CD14-positive monocyte (primary cell): Measurements from ENCODE around the gene EFCAB5. TPM values are rescaled to one million over a fixed set of nuclear protein-coding genes. Genes with fewer than 3 reads are reported as not detected.
A peak's percentile ranks its signal among the peaks of the same experiment; 100 is the strongest.
"Not testable (repeated sequence)": the region's sequence is repeated elsewhere in the genome, so short reads cannot be mapped to it uniquely, and the experiment has no call there.

ENCODE experiments used
- DNase-seq, 3 donors: peaks; one replicate each; pipeline ENCODE4 v3.0.0-alpha.2; 2011 to 2022
- H2AFZ ChIP-seq: 2 replicates; pipeline ENCODE4 v1.6.0; 2012; ENCODE audit warnings: mild to moderate bottlenecking, low read depth, low read length, inconsistent platforms; ENCODE audit not compliant: insufficient read depth, poor library complexity, severe bottlenecking
- H3K27ac ChIP-seq, 2 donors: 1 replicate in 1 of 2; 2 replicates in 1 of 2; pipeline ENCODE4 v1.5.1; 2012 to 2013; ENCODE audit warnings: low read length in 2 of 2, control low read depth in 1 of 2, inconsistent platforms in 1 of 2, low read depth in 1 of 2, mild to moderate bottlenecking in 1 of 2
- H3K27me3 ChIP-seq, 2 donors: one replicate each; pipeline versions ENCODE4 v1.6.0 to v1.6.1; 2011 to 2013; ENCODE audit warnings: low read length in 2 of 2; ENCODE audit not compliant: control insufficient read depth in 2 of 2, insufficient read depth in 2 of 2
- H3K36me3 ChIP-seq, 2 donors: replicated peaks in 1 of 2; 1 replicate in 1 of 2; 2 replicates in 1 of 2; pipeline versions ENCODE4 v1.5.1 to v1.6.1; 2012 to 2013; ENCODE audit warnings: low read length in 2 of 2, control low read depth in 1 of 2, inconsistent platforms in 1 of 2, mild to moderate bottlenecking in 1 of 2; ENCODE audit not compliant: insufficient read depth in 2 of 2, control insufficient read depth in 1 of 2
- H3K4me1 ChIP-seq, 2 donors: 1 replicate in 1 of 2; 2 replicates in 1 of 2; pipeline versions ENCODE4 v1.5.1 to v1.6.1; 2012 to 2013; ENCODE audit warnings: low read length in 2 of 2, control low read depth in 1 of 2, inconsistent platforms in 1 of 2, mild to moderate bottlenecking in 1 of 2, moderate library complexity in 1 of 2; ENCODE audit not compliant: insufficient read depth in 2 of 2, control insufficient read depth in 1 of 2
- H3K4me2 ChIP-seq: replicated peaks from 2 replicates; pipeline ENCODE3; 2012; ENCODE audit warnings: low read length, moderate library complexity, mild to moderate bottlenecking; ENCODE audit not compliant: poor library complexity, severe bottlenecking; ENCODE audit errors: extremely low read depth
- H3K4me3 ChIP-seq, 3 experiments: fragments of 200-600 bp in 1 of 3; sonication (generic) in 1 of 3; replicated peaks in 1 of 3; 1 replicate in 2 of 3; 2 replicates in 1 of 3; pipeline ENCODE4 v1.5.1; 2011 to 2013; ENCODE audit warnings: low read length in 3 of 3, mild to moderate bottlenecking in 3 of 3, control low read depth in 2 of 3, low read depth in 2 of 3, inconsistent platforms in 1 of 3, moderate library complexity in 1 of 3
- H3K79me2 ChIP-seq: 2 replicates; pipeline ENCODE4 v1.6.0; 2012; ENCODE audit warnings: mild to moderate bottlenecking, control low read depth, inconsistent platforms, low read length, moderate library complexity; ENCODE audit not compliant: insufficient read depth
- H3K9ac ChIP-seq: 2 replicates; pipeline ENCODE4 v1.6.0; 2017; ENCODE audit warnings: low read length, mild to moderate bottlenecking; ENCODE audit not compliant: insufficient read depth, poor library complexity, severe bottlenecking
- H3K9me3 ChIP-seq, 2 donors: replicated peaks in 1 of 2; 1 replicate in 1 of 2; 2 replicates in 1 of 2; pipeline versions ENCODE4 v1.5.1 to v1.6.1; 2012 to 2013; ENCODE audit warnings: low read length in 2 of 2, control low read depth in 1 of 2; ENCODE audit not compliant: control insufficient read depth in 1 of 2, insufficient read depth in 1 of 2
- H4K20me1 ChIP-seq: 2 replicates; pipeline ENCODE4 v1.6.0; 2012; ENCODE audit warnings: mild to moderate bottlenecking, low read length, control low read depth, moderate library complexity; ENCODE audit not compliant: insufficient read depth
- H3K27ac Mint-ChIP-seq, 7 donors: one replicate each; pipeline ENCODE4 v1.8.0; 2020; ENCODE audit warnings: mild to moderate bottlenecking in 7 of 7, mixed read lengths in 7 of 7, moderate library complexity in 6 of 7, inconsistent platforms in 2 of 7
- H3K27me3 Mint-ChIP-seq, 3 donors: one replicate each; pipeline ENCODE4 v1.8.0; 2021 to 2022; ENCODE audit warnings: low read depth in 3 of 3, mild to moderate bottlenecking in 3 of 3, mixed read lengths in 3 of 3, moderate library complexity in 3 of 3, inconsistent platforms in 1 of 3
- H3K36me3 Mint-ChIP-seq, 2 donors: one replicate each; pipeline ENCODE4 v1.8.0; 2020; ENCODE audit warnings: mixed read lengths in 2 of 2, inconsistent platforms in 1 of 2, mild to moderate bottlenecking in 1 of 2
- H3K4me1 Mint-ChIP-seq: one replicate; pipeline ENCODE4 v1.8.0; 2020; ENCODE audit warnings: mild to moderate bottlenecking, mixed read lengths
- H3K4me3 Mint-ChIP-seq, 2 donors: one replicate each; pipeline ENCODE4 v1.8.0; 2020; ENCODE audit warnings: mild to moderate bottlenecking in 2 of 2, mixed read lengths in 2 of 2, moderate library complexity in 1 of 2
- H3K9me3 Mint-ChIP-seq, 7 donors: one replicate each; pipeline ENCODE4 v1.8.0; 2020 to 2022; ENCODE audit warnings: mixed read lengths in 7 of 7, mild to moderate bottlenecking in 6 of 7, moderate library complexity in 6 of 7, inconsistent platforms in 2 of 7
- WGBS: methylation state at CpG from one replicate; pipeline ENCODE4 v1.1.5; 2013; ENCODE audit warnings: missing lambda C conversion rate; ENCODE audit not compliant: insufficient coverage; 5-methylcytosine and 5-hydroxymethylcytosine counted together
- intact Hi-C, 2 donors: fragments of 100-400 bp; cut with micrococcal nuclease; formaldehyde crosslinking; loops; one replicate each; pipeline versions ENCODE4 v1.15.0 to v1.15.1; 2023
- polyA plus RNA-seq, 3 donors: library from polyadenylated mRNA; depleted of rRNA in 1 of 3; unstranded in 2 of 3; stranded (reverse) in 1 of 3; fragments of 300-500 nt in 2 of 3; fragments of >200 nt in 1 of 3; fragmentation: Illumina TruSeq in 2 of 3; gene quantifications; 1 replicate in 2 of 3; 2 replicates in 1 of 3; pipeline ENCODE4 v1.2.3, GENCODE V29; 2012 to 2021
- TF ChIP-seq, protein P1 (sequence below): fragments of 200-600 bp; IDR thresholded peaks from one replicate; pipeline ENCODE4 v1.8.0; 2022; ENCODE audit warnings: antibody characterized with exemption, mild to moderate bottlenecking

EFCAB5 gene
- polyA plus RNA-seq, 3 donors: 0.04 TPM; not detected in 2

DNA sequence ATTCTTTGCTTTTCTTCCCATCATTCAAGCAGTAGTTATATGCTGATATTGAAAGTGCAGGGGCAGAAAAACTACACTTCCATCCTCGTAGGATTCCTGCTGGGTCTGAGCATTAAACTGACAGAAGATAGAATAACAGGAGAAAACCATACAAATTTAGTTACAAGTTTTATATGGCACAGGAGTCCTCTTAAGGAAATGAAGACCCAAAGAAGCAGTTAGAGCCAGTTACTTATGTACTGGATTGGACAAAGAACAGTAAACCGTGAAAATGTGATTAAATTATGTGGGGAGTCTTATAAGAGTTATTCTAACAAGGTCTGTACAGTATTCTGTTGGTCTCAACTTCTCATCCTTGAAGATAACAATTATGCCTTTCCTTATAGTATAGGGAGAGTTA lies 93.9 kb downstream of the EFCAB5 start:
- Histone ChIP-seq H3K27ac (no peak overlapping the region), H3K4me1 (peaks cover 7 to 8% of the 10 kb centered on the region in 2 donors), H3K4me2 (no peak overlapping the region), H3K79me2 (no peaks in the 10 kb centered on the region), H3K9me3 (peaks cover 0 to 2% of the 10 kb centered on the region in 2 donors), H3K27me3 (no peaks in the 10 kb centered on the region), H3K4me3 (no peak overlapping the region), H4K20me1 (no peaks in the 10 kb centered on the region), H3K9ac (no peak overlapping the region), H2AFZ (no peak overlapping the region), H3K36me3 (no peaks in the 10 kb centered on the region)
- H3K4me3 Mint-ChIP-seq: no peak overlapping the region
- H3K27me3 Mint-ChIP-seq: no peaks in the 10 kb centered on the region
- no peaks in the 10 kb centered on the region for H3K36me3 Mint-ChIP-seq
- H3K27ac Mint-ChIP-seq: no peak overlapping the region
- no peak for DNase-seq
- TF ChIP-seq, protein P1, sequence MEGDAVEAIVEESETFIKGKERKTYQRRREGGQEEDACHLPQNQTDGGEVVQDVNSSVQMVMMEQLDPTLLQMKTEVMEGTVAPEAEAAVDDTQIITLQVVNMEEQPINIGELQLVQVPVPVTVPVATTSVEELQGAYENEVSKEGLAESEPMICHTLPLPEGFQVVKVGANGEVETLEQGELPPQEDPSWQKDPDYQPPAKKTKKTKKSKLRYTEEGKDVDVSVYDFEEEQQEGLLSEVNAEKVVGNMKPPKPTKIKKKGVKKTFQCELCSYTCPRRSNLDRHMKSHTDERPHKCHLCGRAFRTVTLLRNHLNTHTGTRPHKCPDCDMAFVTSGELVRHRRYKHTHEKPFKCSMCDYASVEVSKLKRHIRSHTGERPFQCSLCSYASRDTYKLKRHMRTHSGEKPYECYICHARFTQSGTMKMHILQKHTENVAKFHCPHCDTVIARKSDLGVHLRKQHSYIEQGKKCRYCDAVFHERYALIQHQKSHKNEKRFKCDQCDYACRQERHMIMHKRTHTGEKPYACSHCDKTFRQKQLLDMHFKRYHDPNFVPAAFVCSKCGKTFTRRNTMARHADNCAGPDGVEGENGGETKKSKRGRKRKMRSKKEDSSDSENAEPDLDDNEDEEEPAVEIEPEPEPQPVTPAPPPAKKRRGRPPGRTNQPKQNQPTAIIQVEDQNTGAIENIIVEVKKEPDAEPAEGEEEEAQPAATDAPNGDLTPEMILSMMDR: no peak
- peaks cover 7% of the 10 kb centered on the region for H3K4me1 Mint-ChIP-seq
- H3K9me3 Mint-ChIP-seq: peaks cover 0 to 10% (median 6%) of the 10 kb centered on the region in 7 donors
- 80% methylated on average over 1 of the region's 2 CpGs for whole genome bisulfite sequencing
- intact Hi-C loops: no loop called here

DNA sequence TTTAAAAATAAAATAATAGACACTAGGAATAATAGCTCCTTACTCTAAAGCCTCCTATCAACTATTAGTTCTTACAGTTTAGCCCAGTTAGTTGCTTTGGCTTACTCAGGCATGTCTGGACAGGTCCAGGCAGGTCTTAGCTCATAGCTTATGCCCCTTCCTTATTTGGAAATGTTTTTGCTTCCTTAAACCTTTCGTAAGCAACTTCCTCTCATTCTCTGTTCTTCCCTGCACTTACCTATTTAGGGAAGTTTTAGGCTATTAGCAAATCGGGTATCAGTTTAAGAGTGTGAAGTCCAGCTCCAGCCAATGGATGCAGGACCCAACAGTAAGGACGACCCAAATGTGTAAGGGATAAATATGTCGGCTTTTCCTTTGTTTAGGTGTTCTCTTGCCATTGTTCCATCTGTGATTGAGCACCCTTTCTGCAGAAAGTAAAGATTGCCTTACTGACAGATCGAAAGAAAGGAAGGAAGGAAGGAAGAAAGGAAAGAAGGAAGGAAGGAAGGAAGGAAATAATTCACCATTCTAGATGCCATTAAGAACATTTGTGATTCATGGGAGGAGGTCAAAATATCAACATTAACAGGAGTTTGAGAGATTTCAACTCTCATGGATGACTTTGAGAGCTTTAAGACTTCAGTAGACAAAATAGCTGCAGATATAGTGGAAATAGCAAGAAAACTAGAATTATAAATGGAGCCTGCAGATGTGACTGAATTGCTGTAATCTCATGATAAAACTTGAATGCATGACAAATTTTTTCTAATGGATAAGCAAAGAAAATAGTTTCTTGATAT lies 99.5 kb downstream of the EFCAB5 start:
- H3K4me1 ChIP-seq: peaks cover 13 to 21% of the 10 kb centered on the region in 2 donors
- H3K36me3 Mint-ChIP-seq, H3K9ac ChIP-seq, intact Hi-C loops, H3K36me3 ChIP-seq, H3K9me3 ChIP-seq, H3K27me3 Mint-ChIP-seq, H3K27me3 ChIP-seq, H4K20me1 ChIP-seq, H3K79me2 ChIP-seq, H2AFZ ChIP-seq: not testable (repeated sequence)
- H3K4me2 ChIP-seq: peak overlapping the region; percentile 40
- Mint-ChIP-seq H3K4me1 (peaks cover 21% of the 10 kb centered on the region), H3K4me3 (peak overlapping the region; percentile 40 to 52), H3K9me3 (peaks cover 2 to 20% (median 13%) of the 10 kb centered on the region in 7 donors), H3K27ac (peak overlapping the region; percentile 14 to 93 (median 70))
- peak; percentile 28 to 78 (median 75) for DNase-seq
- H3K4me3 ChIP-seq: peak overlapping the region in 1 of 3 experiments; percentile 55
- 100% methylated on average over 2 of the region's 5 CpGs for WGBS
- H3K27ac ChIP-seq: peak overlapping the region in 1 of 2 donors; percentile 64
